Stimulated activated CD8-positive, alpha-beta memory T cell treated with anti-CD3 and anti-CD28 coated beads, Interleukin-7, amount 100 ng/mL, for 48 hours (primary cell): ENCODE results near the gene ABLIM1.

Experiments used
- DNase-seq, 2 donors: peaks; one replicate each; pipeline ENCODE4 v3.0.0-alpha.2; 2020; ENCODE audit warnings: low read depth in 1 of 2; ENCODE audit errors: extremely low read depth in 1 of 2

The ABLIM1 gene

DNA sequence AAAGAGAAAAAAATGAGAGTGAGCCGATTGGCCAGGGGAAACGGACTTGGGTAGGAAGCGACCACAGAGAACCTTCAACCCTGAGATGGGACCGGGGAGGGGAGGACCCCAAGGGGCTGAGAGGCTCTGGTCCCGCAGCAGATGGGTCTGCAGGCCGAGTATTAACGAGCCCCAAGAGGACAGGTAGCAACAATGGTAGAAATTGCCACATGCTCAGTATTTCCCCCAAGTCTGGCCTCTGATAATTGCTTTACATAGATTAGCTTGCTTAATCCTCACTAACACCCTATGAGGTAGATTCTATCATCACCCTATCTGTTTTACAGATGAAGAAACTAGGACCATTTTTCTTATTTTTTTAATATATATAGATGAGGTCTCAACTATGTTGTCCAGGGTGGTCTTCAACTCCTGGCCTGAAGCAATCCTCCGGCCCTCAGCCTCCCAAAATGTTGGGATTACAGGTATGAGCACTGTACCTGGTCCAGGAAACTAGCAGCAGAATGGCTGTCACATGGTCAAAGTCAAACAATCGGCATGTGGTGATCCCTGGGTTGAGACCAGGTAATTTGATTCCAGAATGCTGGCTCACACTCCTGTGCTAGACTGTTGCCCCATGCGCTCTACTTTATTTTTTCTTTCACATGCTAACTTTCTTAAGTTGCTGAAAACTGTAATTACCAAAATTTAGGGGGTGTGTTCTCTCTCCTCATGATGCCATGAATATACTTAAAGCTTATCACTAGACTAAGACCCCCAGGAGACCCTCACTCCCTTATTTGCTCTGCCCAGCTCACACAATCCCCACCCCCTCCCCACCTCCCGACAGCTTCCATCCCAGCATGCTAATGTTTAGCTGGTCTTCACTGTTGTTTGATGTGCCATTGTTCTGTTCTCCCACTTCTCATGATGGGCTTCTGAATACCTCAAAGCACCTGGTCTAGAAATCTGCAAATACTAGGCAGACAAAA lies 185.9 kb downstream of the ABLIM1 start:
- no peak for DNase-seq

DNA sequence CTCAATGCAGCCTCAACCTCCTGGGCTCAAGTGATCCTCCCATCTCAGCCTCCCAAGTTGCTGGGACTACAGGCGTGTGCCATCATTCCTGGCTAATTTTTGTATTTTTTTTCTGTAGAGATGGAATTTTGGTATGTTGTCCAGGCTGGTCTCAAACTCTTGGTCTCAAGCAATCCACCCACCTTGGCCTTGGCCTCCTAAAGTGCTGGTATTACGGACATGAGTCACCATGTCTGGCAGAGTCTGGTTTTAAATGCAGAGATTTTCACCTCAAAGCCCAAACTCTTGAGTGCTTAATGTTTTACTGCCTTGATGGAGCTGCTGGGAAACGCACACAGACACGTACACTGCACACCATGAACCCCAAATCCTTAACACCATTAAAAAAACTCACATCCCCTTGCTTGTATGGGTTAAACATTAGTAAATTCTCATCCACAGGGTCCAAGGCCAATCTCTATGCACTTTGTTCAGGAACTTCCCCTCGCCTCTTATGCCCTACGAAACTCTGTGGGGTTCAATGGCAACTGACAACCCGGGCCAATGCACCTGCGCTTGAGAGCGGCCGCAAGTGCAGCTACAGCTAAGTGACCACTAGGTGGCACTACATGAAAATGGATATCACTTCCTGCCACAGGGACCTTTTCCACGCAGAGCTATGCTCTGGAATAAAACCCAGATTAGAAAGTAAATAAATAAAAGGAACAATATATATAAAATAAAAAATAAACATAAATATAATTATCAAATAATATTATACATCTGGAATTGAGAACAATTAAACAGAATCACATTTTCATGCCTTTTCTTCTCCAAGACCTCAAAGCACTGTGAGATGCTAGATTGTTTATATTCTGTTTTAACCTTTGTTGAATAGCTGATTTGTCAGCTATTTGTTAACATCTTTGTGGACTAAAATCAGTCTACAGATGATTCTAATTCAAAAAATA lies 186.8 kb downstream of the ABLIM1 start:
- DNase-seq = peak in 1 of 2 donors; percentile 41

DNA sequence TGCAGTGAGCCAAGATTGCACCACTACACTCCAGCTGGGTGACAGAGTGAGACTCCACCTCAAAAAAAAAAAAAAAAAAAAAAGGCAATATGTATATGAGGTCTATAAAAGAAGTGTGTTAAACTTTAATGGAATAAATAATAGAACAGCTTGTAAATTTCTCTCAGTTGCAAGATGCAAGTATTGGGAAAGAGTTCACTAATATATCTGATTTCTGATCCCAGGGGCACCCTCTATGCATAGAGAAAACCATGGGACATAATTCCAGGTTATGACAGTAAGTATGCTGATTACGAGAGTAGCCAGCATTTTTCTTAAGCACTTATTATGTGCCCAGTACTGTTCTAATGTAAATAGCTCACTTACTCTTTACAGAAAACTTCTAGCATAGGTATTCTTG lies 187.7 kb downstream of the ABLIM1 start:
- DNase-seq = no peak

DNA sequence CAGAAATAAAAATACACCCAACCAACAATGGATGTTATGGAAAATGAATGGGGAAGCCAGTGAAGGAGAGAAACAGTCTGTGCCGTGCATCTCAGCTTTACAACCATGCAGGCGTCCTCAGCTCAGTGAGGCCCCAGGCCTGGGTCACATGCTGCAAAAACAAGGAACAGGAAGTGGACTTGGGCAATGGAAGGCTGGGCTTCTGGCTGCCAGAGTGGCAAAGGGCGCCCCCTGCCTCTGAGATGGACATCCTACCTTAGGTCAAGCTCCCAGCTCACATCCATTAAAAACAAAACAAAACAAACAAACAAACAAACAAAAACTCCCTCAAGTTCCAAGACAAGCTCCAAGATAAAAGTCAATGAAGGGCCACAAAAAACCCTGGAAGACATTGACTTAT lies 199.1 kb downstream of the ABLIM1 start:
- peak in 1 of 2 donors; percentile 13 for DNase-seq

DNA sequence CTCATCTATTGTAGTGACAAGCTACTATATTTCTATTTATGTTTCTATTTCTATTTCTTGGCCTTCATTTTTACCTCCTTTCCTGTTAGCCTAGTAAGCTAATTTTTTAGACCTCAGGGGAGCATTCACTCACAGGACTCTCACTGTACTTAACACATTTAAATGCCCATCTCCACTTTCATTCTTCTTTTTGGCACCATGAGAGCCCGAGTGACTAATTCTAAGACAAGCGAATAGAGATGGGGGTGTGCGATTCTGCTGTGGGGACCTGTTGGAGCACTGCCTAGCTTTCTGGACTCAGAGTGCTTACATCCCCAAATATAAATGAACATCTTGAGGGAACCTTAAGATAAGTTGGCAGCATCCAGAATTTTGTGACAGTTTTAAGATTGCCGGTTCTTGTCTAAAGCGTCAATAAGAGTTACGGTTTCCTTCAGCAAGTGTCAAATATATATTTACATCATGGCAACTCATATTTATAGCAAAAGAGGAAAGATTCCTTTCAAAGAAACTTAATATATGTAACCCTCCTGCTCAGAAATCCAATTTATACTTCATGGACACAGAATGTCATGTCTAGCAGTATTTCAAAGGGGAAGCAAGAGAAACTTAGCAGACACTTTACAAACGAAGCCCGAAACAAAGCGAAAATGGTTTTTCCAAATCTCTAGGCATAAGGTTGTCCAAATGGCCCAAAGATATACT lies 199.7 kb downstream of the ABLIM1 start:
- no peak for DNase-seq

DNA sequence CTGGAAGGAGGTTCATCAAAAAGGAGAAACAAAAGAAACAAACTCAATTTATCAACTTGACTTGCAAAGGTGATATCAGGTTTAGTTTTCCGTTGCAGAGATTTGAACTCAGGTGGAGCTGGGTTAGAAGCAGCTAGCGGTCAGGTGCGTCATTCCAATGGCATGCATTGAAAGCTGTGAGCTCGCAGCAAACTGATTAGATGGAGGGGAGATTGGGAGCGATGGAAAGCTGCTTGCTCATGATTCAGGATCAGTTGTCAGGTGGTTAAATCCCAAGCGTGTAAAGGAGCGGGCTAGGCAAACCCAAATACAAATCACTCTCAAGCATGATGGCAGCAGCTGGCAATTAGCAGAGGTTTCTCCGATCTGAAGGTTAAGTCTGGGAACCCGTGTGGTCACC lies 204.5 kb downstream of the ABLIM1 start:
- DNase-seq = no peak

DNA sequence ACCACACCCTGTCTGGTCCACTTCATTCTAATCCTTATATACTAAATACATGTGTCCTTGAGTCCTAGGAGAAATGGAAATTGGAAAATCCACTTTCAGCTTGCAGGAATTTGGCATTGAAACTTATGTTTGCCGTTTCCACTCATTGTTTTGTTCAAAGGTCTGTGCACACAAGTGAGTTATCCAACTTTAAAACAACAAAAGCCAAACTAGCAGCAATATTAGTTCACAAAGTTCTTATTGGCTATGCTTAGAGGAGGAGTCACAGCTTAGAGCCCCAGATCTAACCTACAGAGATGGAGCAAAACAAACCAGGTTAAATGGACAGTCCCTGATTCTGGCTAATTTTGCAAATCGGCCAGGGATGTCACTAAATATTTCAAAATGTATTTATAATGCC lies 209.2 kb downstream of the ABLIM1 start:
- DNase-seq = no peak

DNA sequence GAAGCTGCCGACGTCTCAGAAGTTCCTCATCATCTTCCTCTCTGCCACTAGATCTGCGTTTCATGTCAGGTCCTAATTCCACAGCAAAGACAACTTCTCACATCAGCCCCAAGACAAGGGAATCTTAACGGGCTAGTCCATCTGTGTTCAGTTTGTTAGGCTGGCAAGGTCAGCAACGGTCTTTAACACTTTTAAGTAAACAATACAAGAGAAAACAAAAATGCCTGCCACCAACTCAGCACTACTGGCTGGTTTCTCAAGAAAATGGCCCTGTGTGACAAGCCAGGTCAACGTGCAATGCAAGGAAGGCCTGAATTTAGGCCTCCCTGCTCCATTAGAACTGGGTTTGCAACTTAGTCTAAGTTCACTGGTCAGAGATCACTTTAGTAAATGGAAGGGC lies 212.7 kb downstream of the ABLIM1 start:
- DNase-seq = no peak

DNA sequence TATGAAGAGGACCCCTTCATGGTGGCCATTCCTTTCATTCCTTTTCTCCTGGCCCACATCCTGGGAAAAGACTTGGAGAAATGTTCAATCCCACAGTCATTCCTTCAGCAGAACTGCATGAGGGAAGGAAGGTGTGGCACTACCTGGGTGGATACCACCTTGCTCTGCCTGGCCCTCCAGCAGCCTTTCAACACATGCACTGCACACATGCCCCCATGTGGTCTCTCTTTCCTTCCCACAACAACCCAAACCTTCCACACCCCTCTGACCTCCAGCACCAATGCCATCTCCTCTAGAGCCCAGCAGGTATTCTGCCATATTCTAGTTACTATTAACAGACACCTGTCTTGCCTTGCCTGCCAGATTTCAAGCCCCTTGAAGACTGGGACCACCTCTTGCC lies 213.3 kb downstream of the ABLIM1 start:
- no peak for DNase-seq

DNA sequence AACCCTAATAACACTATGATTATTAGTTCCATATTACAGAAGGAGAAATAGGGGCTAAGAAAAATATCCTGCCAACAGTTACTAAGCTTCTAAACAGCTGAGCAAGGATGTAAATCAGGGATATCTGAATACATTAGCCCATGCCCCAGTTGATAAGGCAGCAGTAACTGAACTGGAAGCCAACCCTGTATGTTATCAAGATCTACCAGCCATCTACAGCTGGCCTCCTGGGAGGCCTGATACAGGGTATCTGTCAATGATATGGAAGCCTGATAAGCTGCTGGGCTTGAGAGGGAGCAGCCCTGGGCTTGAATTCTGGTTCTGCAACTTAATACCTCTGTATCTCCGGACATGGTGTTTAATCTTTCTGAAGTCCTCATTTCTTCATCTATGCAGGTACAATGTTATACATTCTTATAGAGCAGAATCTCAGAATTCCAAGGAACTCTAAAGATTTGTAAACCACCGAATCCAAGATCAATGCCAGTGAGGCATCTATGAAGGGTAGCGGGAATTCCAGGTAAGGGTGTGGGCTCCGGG lies 215.9 kb downstream of the ABLIM1 start:
- no peak for DNase-seq

DNA sequence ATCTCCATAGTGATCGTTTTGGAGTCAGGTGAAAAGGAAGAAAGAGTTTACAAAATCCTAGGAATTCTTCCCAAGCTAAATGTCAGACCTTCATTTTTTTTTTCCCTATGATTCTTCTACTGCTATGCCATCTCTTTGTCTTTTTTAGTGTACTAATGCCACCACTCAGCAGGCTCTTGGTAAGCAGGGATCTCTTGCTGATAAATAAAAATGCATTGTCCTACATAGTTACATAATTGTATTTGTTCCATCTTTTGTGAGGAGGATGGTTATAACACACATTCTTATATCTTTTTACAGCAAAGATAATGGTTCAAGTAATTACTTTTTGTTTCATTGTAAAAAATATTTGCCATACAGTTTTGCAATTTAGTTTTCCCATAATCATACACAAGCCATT lies 217.0 kb downstream of the ABLIM1 start:
- no peak for DNase-seq

DNA sequence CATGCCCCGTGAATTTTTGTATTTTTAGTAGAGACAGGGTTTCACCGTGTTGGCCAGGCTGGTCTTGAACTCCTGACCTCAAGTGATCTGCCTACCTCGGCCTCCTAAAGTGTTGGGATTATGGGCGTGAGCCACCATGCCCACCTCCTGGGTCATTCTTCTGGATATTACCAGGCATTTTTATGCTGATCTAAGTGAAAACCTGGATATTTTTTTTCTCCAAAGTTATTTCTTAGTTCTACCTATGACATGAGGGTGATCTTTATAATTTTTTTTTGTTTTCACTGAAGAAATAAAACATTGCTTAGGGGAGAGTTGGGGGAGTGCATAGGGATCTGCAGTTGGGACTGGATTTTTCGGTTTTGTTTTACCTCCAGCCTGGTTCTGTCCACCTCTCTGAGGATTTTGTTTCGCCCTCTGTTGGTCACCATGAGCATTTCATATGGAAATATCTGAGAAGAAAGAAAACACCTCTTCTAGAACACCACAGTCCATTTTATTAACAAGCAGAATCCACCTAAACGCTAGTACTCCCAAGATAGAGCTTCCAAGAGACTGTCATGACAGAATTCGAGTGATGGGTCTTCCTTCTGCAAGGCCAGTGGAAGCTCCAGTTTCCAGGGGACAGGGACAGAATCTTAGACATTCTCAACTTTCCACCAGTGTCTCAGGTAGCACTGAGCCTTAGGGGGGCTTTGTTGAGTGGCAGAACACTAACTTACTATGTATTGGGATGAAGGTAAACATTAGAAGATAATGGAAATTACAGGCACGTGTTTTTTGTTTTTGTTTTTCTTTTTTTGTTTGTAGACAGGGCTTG lies 220.4 kb downstream of the ABLIM1 start:
- DNase-seq = no peak

DNA sequence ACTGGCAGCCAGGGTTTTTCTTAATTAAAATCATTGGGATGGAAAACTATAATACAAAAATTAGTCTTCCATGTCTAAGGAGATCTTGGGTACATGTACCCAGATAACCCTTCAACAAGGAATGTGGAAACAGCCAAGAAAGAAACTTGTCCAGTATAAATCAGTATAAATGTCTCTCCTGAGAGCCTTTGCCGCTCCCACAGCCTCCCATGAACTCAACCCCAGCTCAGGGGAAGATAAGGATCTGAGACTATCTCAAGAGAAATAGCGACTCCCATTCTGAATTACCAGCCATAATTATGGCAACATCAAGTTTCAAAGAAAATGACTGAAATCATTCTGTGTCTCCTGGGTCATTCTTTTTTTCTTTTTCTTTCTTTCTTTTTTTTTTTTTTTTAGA lies 221.1 kb downstream of the ABLIM1 start:
- no peak for DNase-seq

DNA sequence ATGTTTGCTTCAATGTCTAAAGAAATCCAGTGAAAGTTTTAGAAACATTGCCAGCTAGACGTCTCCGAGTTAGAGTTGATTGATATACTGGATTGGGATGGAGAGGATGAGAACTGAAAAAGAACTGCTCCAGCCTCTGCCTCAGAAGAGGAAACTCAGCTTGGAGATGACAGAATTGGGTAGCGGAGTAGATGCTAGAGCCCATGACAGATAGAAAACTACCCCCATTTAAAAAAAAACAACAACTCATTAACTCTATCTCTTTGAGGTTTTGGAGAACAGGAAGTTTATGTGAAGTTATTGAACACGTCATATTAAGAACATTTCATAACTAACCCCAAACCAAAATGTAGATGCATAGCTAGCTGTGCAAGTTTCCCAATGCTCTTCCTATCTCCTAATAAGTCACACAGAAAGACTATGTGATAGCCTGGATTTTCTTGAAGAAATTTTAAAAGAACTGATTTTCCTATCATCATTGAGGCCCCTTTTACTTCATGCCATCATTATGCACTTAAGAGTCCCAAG lies 225.4 kb downstream of the ABLIM1 start:
- DNase-seq = no peak

DNA sequence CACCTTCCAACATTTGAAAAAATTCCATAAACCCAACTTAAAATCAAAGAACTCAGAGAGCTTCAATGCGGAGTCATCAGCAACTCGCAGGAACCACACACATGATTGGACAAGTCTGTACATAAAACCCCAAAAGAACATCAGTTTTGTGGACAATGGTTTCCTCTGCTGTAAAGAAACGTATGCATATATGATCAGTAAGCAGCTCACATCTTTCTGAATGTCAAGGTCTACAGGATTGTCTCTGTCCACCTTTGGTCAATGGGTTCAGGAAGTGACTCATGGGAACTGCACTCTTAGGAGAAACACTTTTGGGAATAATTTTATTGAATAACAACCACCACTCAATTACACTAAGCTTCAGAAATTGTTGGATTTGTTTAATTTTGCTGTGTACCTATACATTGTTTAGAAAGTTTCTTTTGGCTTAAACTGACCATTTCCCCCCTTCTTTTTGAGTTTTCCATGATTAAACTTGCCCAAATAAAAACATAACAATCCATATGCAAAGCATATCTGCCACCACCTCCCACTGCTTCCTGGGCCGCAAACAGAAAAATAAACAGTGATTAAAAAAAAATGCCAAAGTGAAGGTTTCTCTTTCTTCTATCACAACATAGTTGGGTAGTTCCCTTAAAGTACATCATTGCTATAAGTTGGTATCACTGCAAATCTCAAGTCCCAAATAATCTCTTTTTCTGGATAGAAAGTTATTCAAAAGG lies 226.5 kb downstream of the ABLIM1 start:
- no peak for DNase-seq

DNA sequence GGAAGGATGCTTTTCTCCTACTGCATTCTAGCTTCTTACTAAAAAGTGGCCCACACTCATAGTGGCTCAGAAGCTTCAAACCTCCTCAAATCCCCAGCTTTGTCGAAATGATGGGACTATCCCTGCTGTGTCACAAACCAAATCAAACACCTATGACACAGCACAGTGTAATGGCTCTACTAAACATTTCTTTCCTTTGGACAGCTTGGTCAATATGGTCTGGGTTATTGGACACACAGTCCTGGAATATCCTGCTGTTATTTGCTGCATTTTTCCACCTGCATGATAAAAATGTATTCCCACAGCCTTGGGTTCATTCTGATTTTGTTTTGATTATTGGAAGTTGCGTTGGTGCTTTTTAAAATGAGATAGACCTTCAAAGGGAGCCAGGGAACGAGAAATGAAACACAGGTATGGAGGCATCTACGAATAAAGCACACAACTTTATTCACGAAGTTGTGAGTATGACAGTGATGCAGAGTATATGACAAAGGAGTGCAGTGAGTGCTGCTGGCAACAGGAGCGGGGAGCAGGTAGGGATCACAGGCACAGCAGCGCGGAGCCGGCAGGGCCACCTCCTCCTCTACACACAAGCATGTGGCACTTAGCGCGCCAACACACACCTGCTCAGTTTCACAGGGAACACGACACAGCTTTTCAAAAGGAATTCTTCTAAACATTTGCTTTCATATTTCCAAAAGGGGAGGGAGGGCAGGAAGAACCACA lies 227.2 kb downstream of the ABLIM1 start:
- DNase-seq = no peak

DNA sequence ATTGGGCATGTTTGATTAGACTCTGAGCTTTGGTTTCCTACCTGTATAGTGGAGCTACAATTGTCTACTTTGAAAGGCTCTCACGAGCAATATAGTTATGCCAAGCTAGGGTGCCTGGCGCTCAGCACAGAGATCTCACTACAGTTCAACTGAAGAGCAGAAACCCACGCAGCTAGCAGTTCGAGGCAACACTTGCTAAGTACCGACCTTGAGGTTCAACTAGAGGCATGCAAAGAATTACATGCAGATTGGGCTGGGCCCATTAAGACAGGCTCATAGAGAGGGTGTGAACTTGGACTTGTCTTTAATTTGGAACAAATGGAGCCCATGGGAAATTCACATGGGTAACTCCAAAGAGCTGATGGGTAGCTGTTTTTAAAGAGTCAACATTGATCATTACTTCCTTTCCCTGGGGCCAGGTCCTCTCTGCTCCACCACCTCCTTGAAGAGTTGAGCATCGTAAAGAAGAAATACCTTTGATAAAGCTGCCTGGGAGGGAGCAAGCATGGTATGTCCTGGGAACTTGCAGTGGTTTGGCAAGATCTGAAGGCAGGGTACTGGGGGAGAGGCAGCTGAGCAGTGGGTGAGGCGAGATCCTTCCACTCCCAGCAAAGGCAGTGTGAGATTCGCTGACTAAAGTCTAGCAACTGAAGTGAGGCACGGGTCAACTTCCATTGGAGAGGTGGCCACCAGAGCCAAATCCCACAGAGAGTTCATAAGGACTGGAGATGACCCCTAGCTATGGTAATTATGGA lies 228.3 kb downstream of the ABLIM1 start:
- no peak for DNase-seq
